HepG2 (cell line): ENCODE data around the gene CRNKL1. TPM values are rescaled to one million over a fixed set of nuclear protein-coding genes. Genes with fewer than 3 reads are reported as not detected.

Experiments
- AKAP8 ChIP-seq: sonication (generic); formaldehyde crosslinking; IDR thresholded peaks from 2 replicates; pipeline ENCODE4 v1.5.1; 2020; ENCODE audit warnings: mild to moderate bottlenecking, missing genetic modification reagents
- ATF7-NPFF ChIP-seq: sonication (generic); formaldehyde crosslinking; IDR thresholded peaks from 2 replicates; pipeline ENCODE4 v1.8.1; 2023; ENCODE audit warnings: mild to moderate bottlenecking, low read depth, missing genetic modification reagents, moderate library complexity
- BHLHE40 ChIP-seq: IDR thresholded peaks from 2 replicates; pipeline ENCODE4 v1.6.1; 2011; ENCODE audit warnings: low read length, improper control_type of control experiment
- CENPT ChIP-seq: sonication (generic); formaldehyde crosslinking; IDR thresholded peaks from 2 replicates; pipeline ENCODE4 v1.8.0; 2022; ENCODE audit warnings: low read depth, mild to moderate bottlenecking, moderate library complexity, missing genetic modification reagents
- E2F5 ChIP-seq: sonication (generic); formaldehyde crosslinking; conservative IDR thresholded peaks from 2 replicates; pipeline ENCODE4 v1.4.0; 2020; ENCODE audit warnings: missing genetic modification reagents
- FUBP1 ChIP-seq: sonication (generic); formaldehyde crosslinking; IDR thresholded peaks from 2 replicates; pipeline ENCODE4 v1.5.1; 2020; ENCODE audit warnings: missing genetic modification reagents, mild to moderate bottlenecking, borderline replicate concordance
- HNRNPK ChIP-seq: fragments of 200-400 bp; formaldehyde crosslinking; IDR thresholded peaks from 2 replicates; pipeline ENCODE4 v1.6.1; 2018; ENCODE audit warnings: low read length, low read depth, moderate library complexity, mild to moderate bottlenecking; ENCODE audit not compliant: poor library complexity, severe bottlenecking
- LBX2 ChIP-seq: sonication (generic); formaldehyde crosslinking; IDR thresholded peaks from 2 replicates; pipeline ENCODE4 v1.5.0; 2020; ENCODE audit warnings: missing genetic modification reagents, mild to moderate bottlenecking, borderline replicate concordance
- NR2F2 ChIP-seq: IDR thresholded peaks from 2 replicates; pipeline ENCODE4 v1.6.1; 2012; ENCODE audit warnings: low read depth, inconsistent platforms, borderline replicate concordance
- REXO4 ChIP-seq: sonication (generic); formaldehyde crosslinking; IDR thresholded peaks from 2 replicates; pipeline ENCODE4 v1.8.0; 2022; ENCODE audit warnings: missing genetic modification reagents, mild to moderate bottlenecking, borderline replicate concordance
- RFXAP ChIP-seq: sonication (generic); formaldehyde crosslinking; IDR thresholded peaks from 2 replicates; pipeline ENCODE4 v1.4.0; 2020; ENCODE audit warnings: missing genetic modification reagents, borderline replicate concordance
- SMAD1 ChIP-seq: sonication (generic); formaldehyde crosslinking; IDR thresholded peaks from 2 replicates; pipeline ENCODE4 v1.4.0; 2020; ENCODE audit warnings: missing genetic modification reagents, low read depth, mild to moderate bottlenecking, borderline replicate concordance
- SMYD3 ChIP-seq: sonication (generic); formaldehyde crosslinking; IDR thresholded peaks from 2 replicates; pipeline ENCODE4 v1.8.1; 2023; ENCODE audit warnings: mild to moderate bottlenecking, missing genetic modification reagents
- THYN1 ChIP-seq: sonication (generic); formaldehyde crosslinking; IDR thresholded peaks from 2 replicates; pipeline ENCODE4 v1.8.1; 2023; ENCODE audit warnings: low read depth, mild to moderate bottlenecking, moderate library complexity, missing genetic modification reagents, borderline replicate concordance
- ZFP36L2 ChIP-seq: sonication (generic); formaldehyde crosslinking; IDR thresholded peaks from 2 replicates; pipeline ENCODE4 v1.4.0; 2020; ENCODE audit warnings: missing genetic modification reagents
- ZFP41 ChIP-seq: sonication (generic); formaldehyde crosslinking; IDR thresholded peaks from 2 replicates; pipeline ENCODE4 v1.4.0; 2020; ENCODE audit warnings: mild to moderate bottlenecking, missing genetic modification reagents, borderline replicate concordance
- ZMAT3 ChIP-seq: sonication (generic); formaldehyde crosslinking; conservative IDR thresholded peaks from 2 replicates; pipeline ENCODE4 v1.7.0; 2021; ENCODE audit warnings: missing genetic modification reagents
- ZNF121 ChIP-seq: sonication (generic); formaldehyde crosslinking; IDR thresholded peaks from 2 replicates; pipeline ENCODE4 v1.5.0; 2020; ENCODE audit warnings: mild to moderate bottlenecking, missing genetic modification reagents
- ZNF160 ChIP-seq: sonication (generic); formaldehyde crosslinking; IDR thresholded peaks from 2 replicates; pipeline ENCODE4 v1.8.0; 2022; ENCODE audit warnings: mild to moderate bottlenecking, inconsistent platforms, missing genetic modification reagents
- ZNF282 ChIP-seq: fragments of 450-650 bp; IDR thresholded peaks from 2 replicates; pipeline ENCODE4 v1.6.1; 2018; ENCODE audit not compliant: partially characterized antibody
- ZNF343 ChIP-seq: sonication (generic); formaldehyde crosslinking; IDR thresholded peaks from 2 replicates; pipeline ENCODE4 v1.4.0; 2020; ENCODE audit warnings: mild to moderate bottlenecking, missing genetic modification reagents
- ZNF619 ChIP-seq: sonication (generic); formaldehyde crosslinking; IDR thresholded peaks from 2 replicates; pipeline ENCODE4 v1.4.0; 2020; ENCODE audit warnings: mild to moderate bottlenecking, missing genetic modification reagents
- ZNF747 ChIP-seq: sonication (generic); formaldehyde crosslinking; IDR thresholded peaks from 2 replicates; pipeline ENCODE4 v1.8.1; 2023; ENCODE audit warnings: missing genetic modification reagents, mild to moderate bottlenecking, borderline replicate concordance
- ZNF749 ChIP-seq: sonication (generic); formaldehyde crosslinking; IDR thresholded peaks from 2 replicates; pipeline ENCODE4 v1.8.0; 2022; ENCODE audit warnings: mild to moderate bottlenecking, missing genetic modification reagents, moderate library complexity, borderline replicate concordance
- polyA plus RNA-seq, 8 experiments: library from polyadenylated mRNA; depleted of rRNA in 3 of 8; stranded (reverse) in 7 of 8; unstranded in 1 of 8; fragments of >200 nt; fragmentation: Illumina TruSeq in 4 of 8; extraction: Trizol in 4 of 8; gene quantifications; 2 replicates each; pipeline versions ENCODE4 v1.2.1 to v1.2.3, GENCODE V29; 2011 to 2016; ENCODE audit warnings: low read depth in 4 of 8, missing spikeins in 1 of 8, mixed read lengths in 1 of 8; ENCODE audit not compliant: insufficient read depth in 1 of 8
- total RNA-seq, 5 experiments: library from RNA; depleted of rRNA; stranded (reverse); fragments of >200 nt; fragmentation: Illumina TruSeq; extraction: Trizol; gene quantifications; 2 replicates each; pipeline ENCODE4 v1.2.3, GENCODE V29; 2016; ENCODE audit warnings: low read depth in 1 of 5
- TF ChIP-seq, protein P1 (sequence below): sonication (generic); formaldehyde crosslinking; IDR thresholded peaks from 2 replicates; pipeline ENCODE4 v1.5.0; 2020; ENCODE audit warnings: missing genetic modification reagents

Gene CRNKL1
- total and polyA plus RNA-seq, 2 of the 13 experiments (the other 11 are each of a cell fraction or from before 2014, with no cell fraction given): 12.3 to 64.5 TPM

- peak; percentile 89 for TF ChIP-seq ZNF619
- TF ChIP-seq FUBP1 (CRISPR knock-in tag): no peak
- peak; percentile 94; the same call in 1 of the 2 replicates for TF ChIP-seq SMAD1 (CRISPR knock-in tag)
- TF ChIP-seq ZNF747: peak; percentile 92; the same call in 1 of the 2 replicates
- peak; percentile 94 for TF ChIP-seq ATF7-NPFF (CRISPR knock-in tag)
- TF ChIP-seq ZNF343: peak; percentile 97
- peak; percentile 85 for TF ChIP-seq SMYD3 (CRISPR knock-in tag)
- TF ChIP-seq LBX2: peak; percentile 75
- peak; percentile 77 for TF ChIP-seq HNRNPK
- peak; percentile 85 for TF ChIP-seq ZMAT3 (CRISPR knock-in tag)
- TF ChIP-seq REXO4 (CRISPR knock-in tag): peak; percentile 93; the same call in 1 of the 2 replicates
- TF ChIP-seq, protein P1, sequence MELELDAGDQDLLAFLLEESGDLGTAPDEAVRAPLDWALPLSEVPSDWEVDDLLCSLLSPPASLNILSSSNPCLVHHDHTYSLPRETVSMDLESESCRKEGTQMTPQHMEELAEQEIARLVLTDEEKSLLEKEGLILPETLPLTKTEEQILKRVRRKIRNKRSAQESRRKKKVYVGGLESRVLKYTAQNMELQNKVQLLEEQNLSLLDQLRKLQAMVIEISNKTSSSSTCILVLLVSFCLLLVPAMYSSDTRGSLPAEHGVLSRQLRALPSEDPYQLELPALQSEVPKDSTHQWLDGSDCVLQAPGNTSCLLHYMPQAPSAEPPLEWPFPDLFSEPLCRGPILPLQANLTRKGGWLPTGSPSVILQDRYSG (CRISPR knock-in tag): no peak; the same call in none of the 2 replicates
- peak; percentile 90 for TF ChIP-seq E2F5 (CRISPR knock-in tag)
- peak; percentile 42; the same call in 1 of the 2 replicates for TF ChIP-seq BHLHE40
- TF ChIP-seq ZNF121: peak; percentile 78
- TF ChIP-seq ZNF282: no peak
- peak; percentile 75 for TF ChIP-seq AKAP8 (CRISPR knock-in tag)
- TF ChIP-seq ZFP36L2: 0 out of 2 replicates have a peak, but pooled peaks have one; percentile 76
- peak; percentile 92 for TF ChIP-seq ZNF749 (CRISPR knock-in tag)
- TF ChIP-seq ZNF160 (CRISPR knock-in tag): peak; percentile 92
- TF ChIP-seq THYN1 (CRISPR knock-in tag): peak; percentile 48; the same call in 1 of the 2 replicates
- TF ChIP-seq RFXAP: peak; percentile 83; the same call in 1 of the 2 replicates
- 0 out of 2 replicates have a peak, but pooled peaks have one; percentile 12 for TF ChIP-seq NR2F2
- peak; percentile 44; the same call in 1 of the 2 replicates for TF ChIP-seq ZFP41 (CRISPR knock-in tag)
- peak; percentile 97 for TF ChIP-seq CENPT (CRISPR knock-in tag)
Measured at GRCh38 chr20:20017001-20017843, 35.0 kb downstream of the CRNKL1 start, which contains the start of gene NAA20 (continued).
